Lower leg skin (tissue), 3 donors: ENCODE data around the gene POLK.

Source experiments
- CTCF ChIP-seq, 3 donors: fragments of 450-650 bp; IDR thresholded peaks; one replicate each; pipeline ENCODE4 v1.5.1; 2016; ENCODE audit warnings: antibody characterized with exemption in 3 of 3, mild to moderate bottlenecking in 3 of 3, moderate library complexity in 2 of 3
- POLR2A ChIP-seq, 2 donors: fragments of 450-650 bp; IDR thresholded peaks; one replicate each; pipeline ENCODE4 v1.6.1; 2016 to 2017; ENCODE audit warnings: antibody characterized with exemption in 2 of 2, mild to moderate bottlenecking in 1 of 2, moderate library complexity in 1 of 2

- no peak for TF ChIP-seq POLR2A (IDR thresholded peaks at IDR 0.05)
- TF ChIP-seq CTCF (IDR thresholded peaks at IDR 0.05) = no peak
These were observed 1.3 kb upstream of the POLK start for GRCh38 chr5:75510417-75510835.
